ENCODE measurements around the gene ZNF891.
A peak's percentile ranks its signal among the peaks of the same experiment; 100 is the strongest.

Gene ZNF891

GRCh38 chr12:133130038-133130807 is at the start of gene ZNF891, which contains the start of gene ZNF10:
Gene ZNF891 (minus strand): TSS chr12:133130274. CDS start chr12:133121918, 8,356 bp downstream.
Gene ZNF10 (plus strand): TSS chr12:133130627. CDS start chr12:133144493, 13,866 bp downstream.
- no peak for FAIRE-seq

- no peak for FAIRE-seq
Observed at GRCh38 chr12:133174901-133175300, 44.8 kb upstream of the ZNF891 start.

DNA sequence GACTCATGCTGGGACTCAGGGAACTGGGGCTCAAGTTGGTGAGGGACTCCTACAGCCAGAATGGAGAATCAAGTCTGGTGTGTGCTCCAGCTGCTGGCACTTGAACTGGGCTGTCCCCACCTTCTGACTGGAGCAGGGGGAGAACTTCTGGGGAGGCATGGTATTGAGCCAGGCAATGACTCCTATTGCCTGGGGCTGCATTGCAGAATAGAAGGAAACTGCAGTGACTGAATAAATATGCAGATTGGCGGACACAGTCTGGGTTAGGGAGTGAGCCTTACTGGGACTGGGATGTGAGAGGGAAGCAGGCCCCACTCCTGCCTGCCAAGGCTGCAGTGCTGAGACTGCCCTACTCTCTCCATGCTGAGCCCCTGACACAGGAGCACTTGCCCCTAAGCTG is 42.4 kb upstream of the ZNF891 start:
- no peak for FAIRE-seq

GRCh38 chr12:133165776-133166175 is 35.7 kb upstream of the ZNF891 start:
- FAIRE-seq = no peak

DNA sequence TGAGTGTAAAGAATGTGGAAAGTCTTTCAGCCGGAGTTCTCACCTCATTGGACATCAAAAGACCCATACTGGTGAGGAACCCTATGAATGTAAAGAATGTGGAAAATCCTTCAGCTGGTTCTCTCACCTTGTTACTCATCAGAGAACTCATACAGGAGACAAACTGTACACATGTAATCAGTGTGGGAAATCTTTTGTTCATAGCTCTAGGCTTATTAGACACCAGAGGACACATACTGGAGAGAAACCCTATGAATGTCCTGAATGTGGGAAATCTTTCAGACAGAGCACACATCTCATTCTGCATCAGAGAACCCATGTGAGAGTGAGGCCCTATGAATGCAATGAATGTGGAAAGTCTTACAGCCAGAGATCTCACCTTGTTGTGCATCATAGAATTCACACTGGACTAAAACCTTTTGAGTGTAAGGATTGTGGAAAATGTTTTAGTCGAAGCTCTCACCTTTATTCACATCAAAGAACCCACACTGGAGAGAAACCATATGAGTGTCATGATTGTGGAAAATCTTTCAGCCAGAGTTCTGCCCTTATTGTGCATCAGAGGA is 26.1 kb upstream of the ZNF891 start:
- no peak for FAIRE-seq

GRCh38 chr12:133145981-133146380 is 15.9 kb upstream of the ZNF891 start:
- no peak for FAIRE-seq

- FAIRE-seq = no peak
Observed at GRCh38 chr12:133135747-133136146, 5.7 kb upstream of the ZNF891 start.

DNA sequence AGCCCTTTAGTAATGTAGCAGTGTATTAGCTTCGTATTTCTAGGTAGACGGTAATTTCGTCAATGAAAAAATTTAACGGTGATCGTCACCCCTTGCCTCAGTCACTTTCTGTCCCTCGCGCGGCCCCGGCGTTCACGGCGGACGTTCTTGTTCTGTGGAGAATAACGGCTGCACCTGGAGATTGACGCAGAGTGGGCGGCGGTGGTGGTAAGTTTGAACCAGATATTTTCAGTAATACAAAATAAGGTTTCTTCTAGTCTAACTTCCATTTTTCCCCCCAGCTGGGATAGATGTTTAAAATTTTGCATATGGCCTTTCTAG is 694 bp upstream of the ZNF891 start:
- no peak for FAIRE-seq

- FAIRE-seq = no peak
Observed at GRCh38 chr12:133129368-133130037, 571 bp downstream of the ZNF891 start.

DNA sequence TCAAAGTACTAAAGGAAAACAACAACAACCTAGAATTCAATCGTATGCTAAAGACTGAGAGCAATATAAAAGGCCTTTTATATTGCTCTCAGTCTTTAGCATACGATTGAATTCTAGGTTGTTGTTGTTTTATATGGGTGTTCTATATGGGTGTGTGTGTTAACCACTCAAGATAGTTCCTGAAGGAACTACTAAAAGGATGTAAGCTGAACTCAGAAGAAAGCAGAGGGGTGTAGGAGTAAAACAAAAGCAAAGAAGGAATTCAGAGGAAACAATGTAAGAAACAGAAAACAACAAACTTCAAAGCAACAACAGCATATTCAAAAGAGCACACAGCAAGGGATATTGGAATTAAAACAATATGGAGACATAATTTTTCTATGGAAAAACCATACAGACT is 5.4 kb downstream of the ZNF891 start:
- FAIRE-seq = no peak

DNA sequence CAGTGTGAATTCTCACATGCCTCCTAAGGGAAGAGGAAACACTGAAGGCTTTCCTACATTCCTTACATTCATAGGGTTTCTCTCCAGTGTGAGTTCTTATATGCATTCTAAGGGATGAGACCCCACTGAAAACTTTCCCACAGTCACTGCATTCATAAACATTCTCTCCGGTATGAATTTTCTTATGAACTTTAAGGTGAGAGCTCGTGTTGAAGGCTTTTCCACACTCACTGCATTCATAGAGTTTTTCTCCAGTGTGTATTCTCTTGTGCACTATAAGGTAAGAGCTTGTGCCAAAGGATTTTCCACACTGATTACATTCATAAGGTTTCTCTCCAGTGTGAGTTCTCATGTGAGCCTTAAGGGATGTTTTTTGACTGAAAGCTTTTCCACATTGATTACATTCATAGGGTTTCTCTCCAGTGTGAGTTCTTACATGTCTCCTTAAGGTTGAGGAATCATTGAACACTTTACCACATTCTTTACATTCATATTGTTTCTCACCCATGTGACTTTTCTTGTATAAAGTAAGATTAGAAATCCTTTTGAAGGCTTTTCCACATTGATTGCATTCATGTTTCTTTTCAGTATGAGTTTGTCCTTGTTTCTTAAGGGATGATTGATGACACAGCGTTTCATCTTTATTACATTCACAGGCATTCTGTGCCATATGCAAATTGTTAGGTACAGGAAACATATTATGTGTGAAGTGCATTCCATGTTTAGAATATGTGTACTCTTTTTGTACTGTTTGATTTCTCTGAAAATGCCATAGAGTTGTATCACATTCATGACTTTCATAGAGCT is 9.5 kb downstream of the ZNF891 start:
- FAIRE-seq = no peak

GRCh38 chr12:133108150-133108549 is 21.9 kb downstream of the ZNF891 start:
- FAIRE-seq = no peak

- no peak for FAIRE-seq
Observed at GRCh38 chr12:133107121-133107520, 23.0 kb downstream of the ZNF891 start.

DNA sequence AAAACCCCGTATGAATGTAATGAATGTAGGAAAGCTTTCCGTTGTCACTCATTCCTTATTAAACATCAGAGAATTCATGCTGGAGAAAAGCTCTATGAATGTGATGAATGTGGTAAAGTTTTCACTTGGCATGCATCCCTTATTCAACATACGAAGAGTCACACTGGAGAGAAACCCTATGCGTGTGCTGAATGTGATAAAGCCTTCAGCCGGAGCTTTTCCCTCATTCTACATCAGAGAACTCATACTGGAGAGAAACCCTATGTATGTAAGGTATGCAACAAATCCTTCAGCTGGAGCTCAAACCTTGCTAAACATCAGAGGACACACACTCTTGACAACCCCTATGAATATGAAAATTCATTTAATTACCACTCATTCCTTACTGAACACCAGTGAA is 23.8 kb downstream of the ZNF891 start:
- FAIRE-seq = no peak

- no peak for FAIRE-seq
Observed at GRCh38 chr12:133105620-133106019, 24.5 kb downstream of the ZNF891 start.

DNA sequence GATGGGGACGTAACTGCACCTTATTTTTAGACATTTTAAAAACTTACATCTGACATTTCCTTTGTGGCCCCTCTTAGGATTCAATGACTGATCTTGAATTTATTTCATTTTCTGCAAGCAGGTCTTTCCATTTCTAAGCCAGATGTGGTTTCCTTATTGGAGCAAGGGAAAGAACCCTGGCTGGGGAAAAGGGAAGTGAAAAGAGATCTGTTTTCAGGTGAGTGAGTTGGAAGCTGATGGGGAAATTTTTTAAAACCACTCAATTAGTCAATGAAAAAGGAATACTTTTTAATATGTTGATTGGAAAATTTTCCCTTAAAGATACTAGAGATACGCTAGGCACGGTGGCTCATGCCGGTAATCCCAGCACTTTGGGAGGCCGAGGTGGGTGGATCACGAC is 46.7 kb downstream of the ZNF891 start:
- FAIRE-seq = no peak

GRCh38 chr12:133081159-133081780 is 48.8 kb downstream of the ZNF891 start:
- no peak for FAIRE-seq

GRCh38 chr12:133080368-133081158 is 49.5 kb downstream of the ZNF891 start, which contains the start of gene ZNF140:
Gene ZNF140 (plus strand): TSS chr12:133080923. CDS start chr12:133081321, 398 bp downstream.
- no peak for FAIRE-seq

GRCh38 chr12:133080026-133080367 is 50.1 kb downstream of the ZNF891 start:
- peak; percentile 97 for FAIRE-seq

- no peak for FAIRE-seq
Observed at GRCh38 chr12:133073836-133074235, 56.2 kb downstream of the ZNF891 start.

GRCh38 chr12:133063556-133063955 is 66.5 kb downstream of the ZNF891 start:
- no peak for FAIRE-seq

DNA sequence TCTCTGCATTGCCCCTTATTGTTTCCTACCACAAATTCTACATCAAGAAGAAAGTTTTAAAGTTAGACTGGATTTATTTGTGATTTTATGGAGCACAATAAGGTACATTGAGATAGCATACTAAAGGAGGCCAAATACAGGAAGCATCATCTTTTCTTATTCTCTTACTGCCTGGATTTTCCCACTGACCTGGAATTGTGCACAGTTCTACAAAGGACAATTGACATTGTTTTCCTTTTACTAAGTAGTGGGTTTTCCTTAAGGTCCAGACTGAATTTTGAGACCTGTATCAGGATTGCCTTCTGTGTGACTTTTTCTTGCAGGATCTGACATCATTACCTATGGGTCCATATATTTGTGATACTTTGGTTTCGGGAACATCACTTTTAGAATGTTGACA is 68.1 kb downstream of the ZNF891 start:
- FAIRE-seq = no peak
